A673 (cell line): ENCODE data around the gene MDN1.

Source experiments
- EZH2 ChIP-seq: fragments of 200-600 bp; sonication (generic); IDR thresholded peaks from 2 replicates; pipeline ENCODE4 v1.6.1; 2017; ENCODE audit warnings: borderline replicate concordance, low read depth, mild to moderate bottlenecking, mixed read lengths, antibody characterized with exemption, low read length; ENCODE audit not compliant: poor library complexity, severe bottlenecking
- TF ChIP-seq, protein P1 (sequence below): fragments of 300-800, 200-600 bp; sonication (generic); conservative IDR thresholded peaks from 2 replicates; pipeline ENCODE4 v1.5.1; 2017; ENCODE audit warnings: low read depth, mild to moderate bottlenecking, antibody characterized with exemption, low read length, moderate library complexity, mixed read lengths

DNA sequence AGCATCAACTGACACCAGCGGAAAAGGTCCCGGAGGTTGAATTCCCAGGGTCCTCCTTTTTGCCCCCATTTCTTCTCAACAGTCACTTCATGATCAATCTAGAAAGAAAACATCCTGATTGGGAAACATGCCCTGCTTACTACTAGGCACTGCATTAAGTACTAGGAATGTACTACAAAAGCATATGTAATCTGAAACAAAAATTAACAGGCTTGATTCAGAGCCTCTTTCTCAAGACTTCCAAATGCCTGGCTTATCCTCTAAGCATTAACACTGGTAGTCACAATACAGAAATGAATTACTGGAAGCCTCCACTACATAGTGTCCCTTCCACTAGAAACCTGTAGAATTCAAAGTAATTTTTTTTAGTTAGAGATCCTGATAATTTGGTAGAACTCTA is 96.5 kb downstream of the MDN1 start:
- TF ChIP-seq, protein P1, sequence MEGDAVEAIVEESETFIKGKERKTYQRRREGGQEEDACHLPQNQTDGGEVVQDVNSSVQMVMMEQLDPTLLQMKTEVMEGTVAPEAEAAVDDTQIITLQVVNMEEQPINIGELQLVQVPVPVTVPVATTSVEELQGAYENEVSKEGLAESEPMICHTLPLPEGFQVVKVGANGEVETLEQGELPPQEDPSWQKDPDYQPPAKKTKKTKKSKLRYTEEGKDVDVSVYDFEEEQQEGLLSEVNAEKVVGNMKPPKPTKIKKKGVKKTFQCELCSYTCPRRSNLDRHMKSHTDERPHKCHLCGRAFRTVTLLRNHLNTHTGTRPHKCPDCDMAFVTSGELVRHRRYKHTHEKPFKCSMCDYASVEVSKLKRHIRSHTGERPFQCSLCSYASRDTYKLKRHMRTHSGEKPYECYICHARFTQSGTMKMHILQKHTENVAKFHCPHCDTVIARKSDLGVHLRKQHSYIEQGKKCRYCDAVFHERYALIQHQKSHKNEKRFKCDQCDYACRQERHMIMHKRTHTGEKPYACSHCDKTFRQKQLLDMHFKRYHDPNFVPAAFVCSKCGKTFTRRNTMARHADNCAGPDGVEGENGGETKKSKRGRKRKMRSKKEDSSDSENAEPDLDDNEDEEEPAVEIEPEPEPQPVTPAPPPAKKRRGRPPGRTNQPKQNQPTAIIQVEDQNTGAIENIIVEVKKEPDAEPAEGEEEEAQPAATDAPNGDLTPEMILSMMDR, result no peak
- no peak for TF ChIP-seq EZH2
